ENCODE data around the gene RALGAPA1. TPM values are rescaled to one million over a fixed set of nuclear protein-coding genes. Genes with fewer than 3 reads are reported as not detected.

RALGAPA1 gene
- total and polyA plus RNA-seq, 2 of the 13 experiments (the other 11 are each of a cell fraction or from before 2014, with no cell fraction given): 65.0 to 89.2 TPM

- H3K27me3 ChIP-seq (ENCODE audit: control insufficient read depth in 1 of 2, insufficient read depth in 2 of 2, low read length in 2 of 2): no peaks in the 10 kb centered on the region
- intact Hi-C loops (cut with micrococcal nuclease; ENCODE audit: unreplicated experiment): loop anchor here (5.0 kb wide), 1 partner anchor 102 kb away; the partner anchor contains the start of gene RALGAPA1
- FAIRE-seq (no peak), DNase-seq (ENCODE audit: low spot score) (no peak), ATAC-seq (no peak; the same call in 2 of the 3 replicates)
- in situ Hi-C loops (cut with HindIII; ENCODE audit: extremely low pct_ligation_motif_present, low pct_unique_long_range_greater_than_20kb): no loop called here
- H3K4me1 ChIP-seq (ENCODE audit: insufficient read depth, low read length): no peaks in the 10 kb centered on the region
- H3K27ac ChIP-seq (ENCODE audit: extremely low read length, insufficient read depth, low read length): no peak overlapping the region
- no peaks in the 10 kb centered on the region for H3K79me2 ChIP-seq (ENCODE audit: insufficient read depth, low read length)
- H3K36me3 ChIP-seq (replicated peaks in 1 of 2; ENCODE audit: control insufficient read depth in 1 of 2, insufficient read depth in 2 of 2, low read length in 2 of 2): peaks cover 7 to 41% of the 10 kb centered on the region in 2 experiments; a peak in 4 of 5 replicates
- ChIA-PET CTCF (ENCODE audit: low intra/inter-chr PET ratio, low total read pairs) (no interaction called here), POLR2A (no interaction called here)
- no peak overlapping the region for H2AFZ ChIP-seq (ENCODE audit: low read length)
- no peak overlapping the region for H3K4me2 ChIP-seq (ENCODE audit: low read depth, low read length)
- no peak overlapping the region for H3K4me3 ChIP-seq (replicated peaks in 1 of 3; ENCODE audit: insufficient read depth in 1 of 3, low read depth in 2 of 3, low read length in 3 of 3)
- no peaks in the 10 kb centered on the region for H4K20me1 ChIP-seq (ENCODE audit: insufficient read depth, low read length)
- H3K9me3 ChIP-seq (ENCODE audit: low read length): no peaks in the 10 kb centered on the region
- H3K9ac ChIP-seq (ENCODE audit: insufficient read depth, low read depth, low read length): no peak overlapping the region
- BruUV-seq (replicated peaks): no TSS peak
- TF ChIP-seq HIVEP1 (CRISPR knock-in tag; IDR thresholded peaks at IDR 0.05) (no peak), SIN3B (IDR thresholded peaks at IDR 0.05; ENCODE audit: low read length) (no peak), PAF1 (CRISPR knock-in tag; IDR thresholded peaks at IDR 0.05) (peak; percentile 42; the same call in 1 of the 2 replicates), ZMYM3 (CRISPR knock-in tag; IDR thresholded peaks at IDR 0.05) (no peak), NFYC (CRISPR knock-in tag; IDR thresholded peaks at IDR 0.05) (no peak), TFDP2 (CRISPR knock-in tag; IDR thresholded peaks at IDR 0.05) (no peak), ZFP36 (IDR thresholded peaks at IDR 0.05; ENCODE audit: borderline replicate concordance, low read depth, low read length, partially characterized antibody) (no peak), ZKSCAN1 (IDR thresholded peaks at IDR 0.05; ENCODE audit: low read length) (no peak), HNRNPK (IDR thresholded peaks at IDR 0.05; ENCODE audit: low read depth, low read length, poor library complexity, severe bottlenecking) (peak; percentile 92)
Measured at GRCh38 chr14:35704793-35705493, 104.2 kb downstream of the RALGAPA1 start.
